HG03354 (cell line): Measurements from ENCODE around the gene AMBN.
"Not testable (repeated sequence)": the region's sequence is repeated elsewhere in the genome, so short reads cannot be mapped to it uniquely, and the experiment has no call there.

Source experiments
- ATAC-seq: cut with Tn5 transposase; IDR thresholded peaks from one replicate; pipeline ENCODE4 v1.9.1; 2021; ENCODE audit warnings: mild to moderate bottlenecking; ENCODE audit not compliant: unreplicated experiment, poor library complexity, severe bottlenecking

AMBN gene

DNA sequence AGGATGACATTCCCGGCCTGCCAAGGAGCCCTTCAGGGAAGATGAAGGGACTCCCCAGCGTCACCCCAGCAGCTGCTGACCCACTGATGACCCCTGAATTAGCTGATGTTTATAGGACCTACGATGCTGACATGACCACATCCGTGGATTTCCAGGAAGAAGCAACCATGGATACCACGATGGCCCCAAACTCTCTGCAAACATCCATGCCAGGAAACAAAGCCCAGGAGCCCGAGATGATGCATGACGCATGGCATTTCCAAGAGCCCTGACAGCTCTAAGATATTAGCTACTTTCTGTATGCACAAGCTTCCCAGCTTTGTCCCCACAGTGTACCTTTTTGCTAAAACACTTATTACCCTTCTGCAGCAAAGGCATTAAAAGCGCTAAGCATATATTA is 14.4 kb downstream of the AMBN start:
- no peak for ATAC-seq

DNA sequence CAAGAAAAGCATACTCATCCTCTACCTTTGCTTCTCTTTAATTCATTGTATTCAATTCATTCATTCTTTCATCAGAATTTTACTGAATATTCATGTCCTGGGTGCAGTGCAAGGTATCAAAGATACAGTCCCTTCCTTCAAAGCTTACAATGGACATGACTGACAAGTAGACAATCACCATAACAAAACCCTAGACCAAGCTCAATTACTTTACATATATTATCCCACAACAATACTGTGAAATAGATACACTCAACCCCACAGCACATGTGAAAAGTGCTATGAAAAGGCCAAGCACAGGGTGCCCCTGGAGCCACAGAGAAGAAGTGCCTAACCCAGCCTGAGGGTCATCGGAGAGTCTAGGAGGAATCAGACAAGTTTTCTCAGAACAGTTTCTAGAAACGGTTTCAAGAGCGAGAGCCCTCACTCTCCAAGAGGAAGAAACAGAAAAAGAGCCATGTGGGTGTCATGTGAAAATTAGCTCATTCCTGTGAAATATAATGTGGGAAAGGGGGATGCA is 15.3 kb downstream of the AMBN start:
- no peak for ATAC-seq

DNA sequence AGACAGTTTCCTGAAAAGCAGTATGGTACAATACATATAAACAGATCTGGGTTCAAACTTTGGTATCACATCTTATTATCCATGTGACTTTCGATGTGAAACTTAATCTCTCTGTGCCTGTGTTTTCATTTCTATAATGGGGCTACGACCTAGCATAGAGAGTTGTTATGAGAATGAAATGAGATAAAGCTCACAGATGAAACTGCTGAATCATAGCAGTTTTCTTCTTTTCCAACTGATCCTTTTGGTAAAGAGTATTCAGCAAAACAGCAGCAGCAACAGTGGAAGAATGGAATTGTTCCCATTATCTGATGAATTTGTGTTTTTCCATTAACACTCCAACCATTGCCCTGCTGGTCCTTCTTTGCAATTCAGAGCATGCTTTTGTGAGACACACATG is 16.3 kb downstream of the AMBN start:
- no peak for ATAC-seq

DNA sequence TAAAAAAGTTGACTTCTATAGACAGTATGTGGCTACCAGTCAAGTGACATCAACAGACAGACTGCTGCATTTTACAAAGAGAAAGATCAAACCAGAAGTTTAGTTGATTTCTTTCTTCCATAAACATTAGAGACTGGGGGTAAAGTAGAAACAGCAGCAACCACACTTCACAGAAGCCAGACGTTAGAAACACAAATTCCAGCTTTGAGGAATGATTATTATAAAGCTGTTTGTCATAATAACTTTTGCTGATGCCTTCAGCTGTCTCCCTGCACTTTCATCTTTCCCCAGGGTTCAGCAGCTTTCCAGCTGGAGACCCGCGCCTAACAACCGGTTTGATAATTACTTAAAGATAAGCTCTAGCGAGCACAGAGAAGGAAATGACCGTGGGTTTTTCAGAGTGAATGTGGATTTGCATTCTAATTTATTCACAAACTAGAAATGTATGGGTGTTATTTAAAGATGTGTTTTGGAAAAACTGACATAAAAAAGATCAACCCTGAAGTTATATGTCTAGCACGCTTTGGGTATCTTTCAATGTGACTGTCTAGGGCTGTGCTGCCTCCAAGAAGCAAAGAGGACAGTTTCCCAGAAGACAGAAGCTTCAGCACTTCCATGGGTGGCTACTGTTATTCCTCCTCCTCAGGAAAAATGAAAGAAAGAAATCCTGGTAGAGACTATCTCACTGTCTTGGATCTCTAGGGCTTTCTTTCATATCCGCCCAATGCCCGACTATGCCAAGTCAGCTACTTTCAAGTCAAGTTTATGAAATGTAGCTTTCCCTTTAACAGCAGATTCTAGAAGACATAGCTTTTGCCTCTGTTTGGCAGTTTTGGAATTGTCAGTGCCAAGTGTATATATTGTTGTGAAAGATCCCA is 21.5 kb downstream of the AMBN start:
- peak; percentile 87 for ATAC-seq

DNA sequence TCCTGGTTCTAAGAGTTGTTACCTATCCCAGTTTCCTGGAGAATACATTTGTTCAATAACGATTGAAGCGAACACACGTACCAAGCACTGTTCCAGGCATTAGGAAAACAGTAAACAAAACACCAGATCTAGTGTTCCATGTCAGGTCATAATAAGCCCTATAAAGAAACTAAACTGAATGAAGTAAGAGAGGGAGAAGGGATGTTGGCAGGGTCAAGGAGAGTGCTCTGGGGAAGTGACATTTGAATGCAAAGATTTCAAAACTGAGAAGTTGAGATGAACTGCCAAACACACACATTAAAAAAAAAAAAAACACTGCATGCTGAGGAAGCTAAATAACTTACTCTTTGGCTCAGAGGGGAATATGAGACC is 22.1 kb downstream of the AMBN start:
- no peak for ATAC-seq

DNA sequence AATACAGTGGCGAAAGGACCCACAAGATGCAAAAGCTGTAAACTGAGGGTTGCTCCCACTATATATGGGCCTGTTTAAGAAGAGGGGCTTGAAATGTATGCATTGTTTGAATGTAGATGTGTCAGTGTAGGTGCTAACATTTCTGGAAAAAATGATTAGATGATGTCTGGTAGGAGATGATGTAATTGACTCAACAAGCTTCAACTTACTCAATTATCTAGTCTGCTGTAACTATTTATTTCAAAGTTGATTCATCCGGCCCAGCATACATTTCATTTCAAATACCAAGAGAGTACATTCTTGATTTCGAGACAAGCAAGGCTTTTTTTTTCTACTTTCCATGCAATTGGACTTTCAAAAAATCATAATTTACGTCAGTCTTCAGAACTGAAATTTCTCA is 27.2 kb downstream of the AMBN start:
- ATAC-seq, result no peak

DNA sequence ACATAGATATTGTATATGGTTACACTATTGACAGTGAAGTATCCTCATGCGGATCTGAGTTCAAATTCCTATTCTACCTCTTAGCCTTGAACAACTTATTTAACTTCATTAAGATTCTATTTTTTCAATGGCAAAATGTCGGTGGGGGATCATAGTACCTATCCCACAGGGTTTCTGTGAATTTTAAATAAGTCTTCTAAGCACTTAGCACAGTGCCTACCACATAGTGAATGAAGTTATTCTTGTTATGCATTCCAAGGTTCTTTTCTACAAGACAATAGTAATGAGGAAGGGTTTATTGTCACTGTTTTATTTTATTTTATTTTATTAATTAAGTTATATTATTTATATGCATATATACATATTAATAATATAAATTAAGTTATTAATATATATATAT is 27.7 kb downstream of the AMBN start:
- ATAC-seq, result no peak

DNA sequence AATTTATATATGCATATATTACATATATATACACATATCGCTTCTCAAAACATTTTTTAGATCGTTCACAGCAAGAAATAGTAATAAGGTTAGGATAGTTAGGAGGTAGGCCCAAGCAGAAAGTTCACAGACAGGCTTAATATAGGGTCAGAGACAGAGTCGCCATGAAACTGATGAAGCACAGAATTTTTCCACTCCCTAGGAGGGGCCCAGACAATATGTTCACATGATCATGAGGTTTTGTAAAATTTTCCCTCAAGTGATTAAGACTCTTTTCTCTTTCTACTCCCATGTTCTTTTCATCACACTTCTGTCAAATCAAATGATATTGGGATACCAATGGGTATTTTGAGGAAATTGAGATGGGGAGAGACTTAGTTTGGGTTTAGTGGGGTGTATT is 31.3 kb downstream of the AMBN start:
- no peak for ATAC-seq

DNA sequence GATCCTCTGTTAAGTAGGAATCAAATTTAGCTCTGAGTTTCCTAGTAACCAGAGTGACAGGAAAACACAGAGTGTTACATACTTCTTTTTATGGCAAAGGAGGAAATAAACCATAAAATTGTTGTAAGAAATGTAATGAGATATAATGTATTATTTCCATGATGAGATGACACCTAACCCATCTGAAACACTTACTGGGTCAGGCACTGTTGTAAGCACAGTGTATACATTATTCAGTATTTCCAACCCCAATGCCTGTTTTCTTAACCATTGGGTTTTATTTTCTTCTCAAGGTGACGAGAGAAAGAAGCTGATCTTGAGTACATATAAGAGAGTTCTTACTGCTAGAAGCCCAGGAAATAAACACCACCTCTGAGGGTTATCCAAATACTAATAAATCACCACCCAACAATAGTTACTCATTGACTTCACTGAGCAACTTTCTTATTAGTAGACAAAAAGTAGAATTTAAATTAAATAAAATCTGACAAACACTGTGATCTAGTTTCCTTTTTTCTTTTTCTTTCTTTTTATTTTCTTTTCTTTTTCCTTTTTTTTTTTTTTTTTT is 32.3 kb downstream of the AMBN start:
- no peak for ATAC-seq

DNA sequence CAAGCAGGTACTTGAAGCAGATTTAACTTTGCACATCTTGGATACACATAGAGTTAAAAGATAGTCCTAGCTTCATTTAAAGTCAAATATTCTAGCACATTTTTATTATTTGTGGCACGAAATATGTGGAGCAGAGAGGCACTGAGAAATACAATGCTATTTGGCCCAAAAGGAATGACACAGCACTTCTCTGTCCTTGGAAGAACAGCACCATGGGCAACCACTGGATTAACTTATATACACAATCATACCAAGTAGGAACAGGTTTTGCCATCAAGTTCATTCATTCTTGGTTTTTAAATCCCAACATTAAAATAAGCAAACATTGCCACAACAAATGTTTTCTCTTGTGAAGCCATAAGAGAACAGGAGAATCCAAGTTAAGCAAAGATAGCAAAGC is 35.6 kb downstream of the AMBN start:
- no peak for ATAC-seq

DNA sequence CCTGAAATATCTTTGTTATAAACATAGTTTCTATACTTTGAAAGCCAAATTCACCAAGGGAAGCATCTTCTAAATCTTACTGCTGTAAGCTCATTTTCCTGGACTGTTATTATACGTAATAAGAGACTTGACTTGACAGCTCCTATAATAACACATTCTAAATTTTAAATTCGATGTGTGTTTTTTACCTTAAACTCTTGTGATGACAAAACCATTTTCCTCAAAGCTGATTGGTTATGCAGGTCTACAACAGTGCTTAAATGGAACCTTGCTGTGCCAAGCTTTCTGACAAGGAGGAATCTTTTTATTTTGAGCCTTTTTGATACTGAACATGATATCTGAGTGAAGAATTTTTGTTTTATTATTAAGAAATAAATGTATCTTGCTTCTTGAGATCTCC is 36.4 kb downstream of the AMBN start, which contains the start of gene ENAM:
TSS of gene ENAM (plus strand) at position 301 of the 400 bp plus-strand sequence. CDS start 757 bp downstream, outside the sequence.
- no peak for ATAC-seq

DNA sequence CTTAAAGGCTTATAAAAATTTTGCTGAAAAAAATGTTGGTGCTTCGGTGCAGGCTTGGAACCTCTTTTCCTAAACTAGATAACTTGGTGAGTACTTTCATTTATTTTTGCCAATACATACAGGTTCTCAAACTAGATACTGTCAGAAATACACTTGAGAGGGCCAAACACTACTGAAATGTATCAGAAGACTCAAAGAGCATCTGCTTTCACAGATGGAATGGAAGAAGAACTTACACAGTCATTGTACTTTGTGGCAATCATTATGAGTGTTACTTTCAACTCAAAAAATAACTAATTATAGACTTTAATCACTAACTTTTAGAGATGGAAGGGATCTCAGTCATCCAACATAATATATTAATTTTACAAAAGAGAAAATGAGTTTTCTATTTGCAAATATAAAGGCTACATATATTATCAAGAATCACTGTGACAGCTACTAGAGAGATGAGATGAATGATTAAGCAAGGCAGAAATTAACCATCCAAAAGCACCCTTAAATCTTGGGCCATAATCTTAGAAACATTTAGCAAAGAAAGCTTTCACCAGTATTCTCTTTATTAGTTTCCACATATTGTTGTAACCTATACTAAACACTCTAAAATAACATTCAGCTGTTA is 37.5 kb downstream of the AMBN start:
- peak; percentile 77 for ATAC-seq

DNA sequence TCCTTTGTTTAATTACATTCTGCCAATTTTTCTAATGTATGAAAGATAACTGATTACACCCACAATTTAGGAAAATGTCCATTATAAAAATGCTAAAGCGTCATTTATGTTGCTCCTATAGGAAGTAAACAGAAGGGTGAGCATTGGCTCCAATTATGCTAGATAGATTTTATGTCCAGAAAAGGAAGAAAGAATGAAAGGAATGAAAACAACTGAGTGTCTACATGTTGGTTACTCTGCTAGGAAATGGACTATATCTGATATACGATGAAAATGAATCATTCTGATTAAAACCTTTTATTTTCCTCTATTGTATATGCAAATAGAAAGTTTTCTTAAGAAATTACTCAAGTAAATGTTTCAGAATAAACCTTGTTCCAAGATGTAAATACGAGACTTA is 38.1 kb downstream of the AMBN start:
- no peak for ATAC-seq

DNA sequence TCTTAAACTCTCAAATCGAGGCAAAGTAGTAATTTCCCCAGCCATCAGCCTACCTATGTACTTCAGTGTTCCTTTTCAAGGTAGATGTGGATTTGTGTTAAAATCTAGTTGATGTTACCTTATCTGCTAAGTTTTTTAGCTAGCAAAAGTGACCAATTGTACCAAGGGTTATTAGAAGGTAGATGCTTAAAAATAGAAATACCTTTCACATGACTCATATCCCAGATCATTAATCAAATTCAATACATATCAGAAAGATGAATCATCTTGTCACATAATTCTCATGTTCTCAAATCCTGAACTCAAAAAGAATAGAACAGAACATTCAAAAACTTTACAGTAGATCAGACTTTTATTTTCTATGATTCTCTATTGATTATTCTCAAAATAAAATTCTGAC is 40.0 kb downstream of the AMBN start:
- no peak for ATAC-seq

DNA sequence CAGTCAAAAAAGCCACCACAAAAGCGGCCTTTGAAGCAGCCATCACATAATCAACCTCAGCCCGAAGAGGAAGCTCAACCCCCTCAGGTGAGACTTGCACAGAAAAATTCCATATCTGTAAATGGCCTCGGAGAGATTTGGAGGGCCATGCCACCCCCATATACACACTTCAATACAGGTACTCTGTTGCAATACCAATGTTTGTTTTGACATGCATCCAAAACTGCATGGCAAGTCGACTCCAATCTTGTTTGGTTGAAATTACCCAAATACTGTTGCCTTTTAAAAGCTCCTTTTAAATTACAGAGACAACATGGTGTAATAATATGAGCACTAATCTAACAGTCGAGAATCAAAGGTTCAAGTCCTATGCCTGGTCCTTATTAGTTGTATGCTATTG is 42.4 kb downstream of the AMBN start:
- ATAC-seq, result no peak

DNA sequence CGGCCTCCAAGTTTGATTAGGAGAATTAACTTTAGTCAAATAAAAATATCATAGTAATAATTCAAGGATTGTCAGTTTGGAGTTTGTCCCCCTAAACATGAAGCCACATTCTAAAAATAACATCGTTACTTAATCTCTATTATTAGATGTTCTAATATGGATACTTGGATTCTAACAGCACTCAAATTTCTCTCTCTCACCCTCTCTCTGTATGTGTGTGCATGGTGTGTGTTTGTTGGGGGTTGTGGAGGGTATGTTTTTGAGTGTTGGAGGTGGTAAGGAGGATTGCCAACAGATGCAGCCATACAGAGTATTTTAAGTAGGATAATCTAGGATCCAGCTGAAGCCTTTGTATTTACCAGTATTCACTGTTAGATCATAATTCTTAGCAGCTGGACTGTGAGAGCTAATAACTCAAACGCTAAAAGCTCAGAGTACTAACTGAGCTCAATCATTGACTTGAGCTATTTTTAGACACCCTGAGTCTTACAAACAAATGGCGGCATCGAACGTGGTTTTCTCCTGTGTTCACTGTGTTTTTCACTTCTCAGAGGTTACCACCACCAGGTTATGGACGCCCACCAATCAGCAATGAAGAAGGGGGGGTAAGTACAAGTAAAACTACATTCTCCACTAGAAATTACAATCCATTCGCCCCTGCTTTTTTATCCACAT is 45.3 kb downstream of the AMBN start:
- ATAC-seq, result peak; percentile 82

DNA sequence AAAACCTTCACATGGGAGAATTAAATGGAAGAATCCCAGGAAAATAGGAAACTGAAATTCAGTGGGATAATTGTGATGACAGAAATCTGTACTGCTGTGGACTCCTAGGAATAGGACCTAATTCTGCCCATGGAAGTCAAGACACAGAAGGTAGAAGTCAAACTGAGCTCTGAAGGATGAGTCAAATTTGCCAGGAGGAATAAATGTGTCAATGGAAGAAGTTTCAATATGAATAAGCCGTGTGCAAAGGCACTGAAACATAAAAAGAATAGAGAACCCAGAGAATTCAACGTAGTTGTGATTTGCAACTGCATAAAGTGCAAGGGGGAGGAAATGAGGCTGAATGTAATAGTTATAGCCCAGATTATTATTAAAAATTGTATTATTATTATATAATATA is 48.1 kb downstream of the AMBN start:
- no peak for ATAC-seq

DNA sequence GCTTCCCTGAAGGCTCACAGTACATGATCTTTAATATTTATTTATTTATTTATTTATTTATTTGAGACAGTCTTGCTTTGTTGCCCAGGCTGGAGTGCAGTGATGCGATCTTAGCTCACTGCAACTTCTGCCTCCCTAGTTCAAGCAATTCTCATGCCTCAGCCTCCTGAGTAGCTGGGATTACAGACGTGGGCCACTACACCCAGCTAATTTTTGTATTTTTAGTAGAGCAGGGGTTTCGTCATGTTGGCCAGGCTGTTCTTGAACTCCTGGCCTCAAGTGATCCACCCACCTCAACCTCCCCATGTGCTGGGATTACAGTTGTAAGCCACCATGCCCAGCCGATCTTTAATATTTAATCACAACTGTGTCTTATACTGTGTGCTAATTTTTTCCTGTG is 58.7 kb downstream of the AMBN start:
- ATAC-seq, result not testable (repeated sequence)

DNA sequence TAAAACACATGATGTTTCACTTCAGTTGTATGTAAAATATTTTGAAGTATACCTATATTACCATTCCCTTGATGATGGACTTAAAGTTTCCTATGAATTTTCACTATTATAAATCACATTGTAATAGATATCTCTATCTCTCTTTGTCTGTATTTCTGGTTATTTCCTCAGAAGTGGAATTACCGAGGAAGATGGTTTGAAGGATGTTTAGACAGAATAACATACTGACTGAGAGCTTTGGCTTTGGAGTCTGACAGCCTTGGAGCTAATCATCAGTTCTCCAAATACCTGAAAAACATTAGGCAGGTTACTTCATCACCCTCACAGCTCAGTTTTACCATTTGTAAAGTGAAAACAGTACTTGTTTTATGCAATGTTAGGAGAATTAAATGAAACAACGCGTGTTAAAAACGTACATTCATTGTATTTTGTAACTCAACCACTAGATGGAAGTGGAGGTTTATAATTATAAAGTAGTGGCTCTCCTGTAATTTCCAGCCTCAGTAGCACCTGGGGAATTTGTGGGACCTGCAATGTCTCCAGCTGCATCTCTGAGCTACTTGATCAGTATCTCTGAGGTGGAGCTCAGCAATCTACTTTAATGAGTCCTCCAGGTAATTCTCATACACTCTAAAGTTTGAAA is 59.9 kb downstream of the AMBN start:
- ATAC-seq, result peak; percentile 47

DNA sequence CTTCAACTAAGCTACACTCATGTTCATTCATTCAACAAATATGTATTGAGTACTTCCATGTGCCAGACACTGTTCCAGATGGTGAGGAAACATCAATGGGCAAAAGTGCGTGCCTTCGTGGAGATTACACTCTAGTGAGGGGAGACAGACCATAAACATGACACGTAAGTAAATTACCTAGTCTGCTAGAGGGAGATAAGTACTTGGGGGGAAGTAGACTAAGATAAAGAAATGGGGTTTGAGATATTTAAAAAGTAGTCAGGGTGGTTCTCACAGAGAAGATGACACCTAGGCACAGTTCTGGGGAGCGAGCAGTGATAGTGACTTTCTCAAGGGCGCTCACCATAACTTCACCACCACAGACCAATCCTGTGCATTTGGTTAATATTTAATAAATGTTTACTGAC is 62.6 kb downstream of the AMBN start:
- ATAC-seq, result no peak
